ENCODE data around the gene ZC3H7B. TPM values are rescaled to one million over a fixed set of nuclear protein-coding genes. Genes with fewer than 3 reads are reported as not detected.
"Not testable (repeated sequence)": the region's sequence is repeated elsewhere in the genome, so short reads cannot be mapped to it uniquely, and the experiment has no call there.

ZC3H7B gene
- 10 to 100 TPM; 32.9 to 39.4 (median 35.9) TPM for total RNA-seq

GRCh38 chr22:41301085-41302020 is at the start of gene ZC3H7B:
Gene ZC3H7B (plus strand): TSS chr22:41301525. CDS start chr22:41320661, 19,136 bp downstream.
- TF ChIP-seq CTCF (IDR thresholded peaks at IDR 0.05): no peak
- DNase-seq (ENCODE audit: low spot score) (peak; percentile 44), ATAC-seq (ENCODE audit: low FRiP score) (peak; percentile 92)

GRCh38 chr22:41252365-41252764 is 49.0 kb upstream of the ZC3H7B start:
- DNase-seq (ENCODE audit: low spot score): no peak
- ATAC-seq (ENCODE audit: low FRiP score): no peak
- TF ChIP-seq CTCF (IDR thresholded peaks at IDR 0.05): no peak

- no peak for TF ChIP-seq CTCF (IDR thresholded peaks at IDR 0.05)
- DNase-seq (ENCODE audit: low spot score) (no peak), ATAC-seq (ENCODE audit: low FRiP score) (no peak)
Measured at GRCh38 chr22:41254230-41254629, 47.1 kb upstream of the ZC3H7B start.

- TF ChIP-seq CTCF (IDR thresholded peaks at IDR 0.05): no peak
- ATAC-seq (ENCODE audit: low FRiP score) (no peak), DNase-seq (ENCODE audit: low spot score) (no peak)
Measured at GRCh38 chr22:41256254-41257253, 44.8 kb upstream of the ZC3H7B start.

- ATAC-seq (ENCODE audit: low FRiP score) (no peak), DNase-seq (ENCODE audit: low spot score) (no peak)
- no peak for TF ChIP-seq CTCF (IDR thresholded peaks at IDR 0.05)
Measured at GRCh38 chr22:41257696-41258095, 43.6 kb upstream of the ZC3H7B start.

- DNase-seq (ENCODE audit: low spot score); ATAC-seq (ENCODE audit: low FRiP score): not testable (repeated sequence)
Measured at GRCh38 chr22:41259756-41260155, 41.6 kb upstream of the ZC3H7B start.

GRCh38 chr22:41260871-41261270 is 40.5 kb upstream of the ZC3H7B start:
- no peak for TF ChIP-seq CTCF (IDR thresholded peaks at IDR 0.05)
- ATAC-seq (ENCODE audit: low FRiP score): no peak
- no peak for DNase-seq (ENCODE audit: low spot score)

Measured in omental fat pad (tissue), 4 donors.